HG03064 (cell line): ENCODE results near the gene BMERB1.
"Not testable (repeated sequence)": the region's sequence is repeated elsewhere in the genome, so short reads cannot be mapped to it uniquely, and the experiment has no call there.

ENCODE experiments used
- ATAC-seq: cut with Tn5 transposase; IDR thresholded peaks from one replicate; pipeline ENCODE4 v1.9.1; 2021; ENCODE audit warnings: low read depth; ENCODE audit not compliant: unreplicated experiment

The BMERB1 gene

GRCh38 chr16:15606518-15607220, 172.3 kb downstream of the BMERB1 start:
- no peak for ATAC-seq

GRCh38 chr16:15607221-15607699, 172.9 kb downstream of the BMERB1 start:
- not testable (repeated sequence) for ATAC-seq

- no peak for ATAC-seq
Observed at GRCh38 chr16:15607700-15608396, 173.5 kb downstream of the BMERB1 start.

GRCh38 chr16:15608398-15609285, 174.3 kb downstream of the BMERB1 start:
- no peak for ATAC-seq

DNA sequence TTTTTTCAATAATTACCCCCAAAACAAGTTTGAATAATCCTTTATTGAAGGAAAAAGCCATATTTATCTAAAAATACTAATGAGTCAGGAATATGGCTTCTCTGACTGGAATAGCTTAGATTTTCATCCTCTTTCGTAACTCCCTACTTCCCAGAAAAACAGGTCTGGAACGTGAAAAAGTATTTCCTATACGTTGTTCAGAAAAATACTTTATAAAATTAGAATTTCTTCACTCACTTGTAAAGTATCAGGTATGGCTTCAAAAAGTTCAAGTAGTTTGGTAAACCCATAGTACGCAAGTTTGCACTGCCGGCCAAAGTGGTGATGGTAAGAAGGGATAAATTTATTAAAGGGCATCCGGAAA, 174.9 kb downstream of the BMERB1 start:
- ATAC-seq: no peak

DNA sequence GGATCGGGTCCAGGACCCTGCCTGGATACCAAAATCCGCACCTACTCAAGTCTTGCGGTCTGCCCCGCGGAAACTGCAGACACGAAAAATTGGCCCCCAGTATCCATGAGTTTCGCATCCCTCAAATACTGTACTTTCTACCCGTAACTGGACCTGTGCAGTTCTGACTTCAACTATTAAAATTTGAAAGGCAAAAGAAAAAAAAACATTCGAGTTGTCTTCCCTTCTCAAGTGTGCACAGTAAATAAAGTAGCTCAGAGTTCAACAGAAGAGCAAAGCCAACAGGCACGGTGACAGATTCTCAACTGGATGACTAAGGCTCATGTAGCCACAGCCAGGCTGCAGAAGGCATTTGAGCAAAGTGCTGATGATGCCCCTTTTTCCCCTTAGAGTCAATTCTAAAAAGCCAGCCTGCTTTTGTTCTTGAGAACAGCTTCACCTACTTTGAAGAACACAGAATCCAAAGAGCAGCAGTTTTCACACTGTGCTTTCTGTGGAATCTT, 176.0 kb downstream of the BMERB1 start:
- no peak for ATAC-seq

DNA sequence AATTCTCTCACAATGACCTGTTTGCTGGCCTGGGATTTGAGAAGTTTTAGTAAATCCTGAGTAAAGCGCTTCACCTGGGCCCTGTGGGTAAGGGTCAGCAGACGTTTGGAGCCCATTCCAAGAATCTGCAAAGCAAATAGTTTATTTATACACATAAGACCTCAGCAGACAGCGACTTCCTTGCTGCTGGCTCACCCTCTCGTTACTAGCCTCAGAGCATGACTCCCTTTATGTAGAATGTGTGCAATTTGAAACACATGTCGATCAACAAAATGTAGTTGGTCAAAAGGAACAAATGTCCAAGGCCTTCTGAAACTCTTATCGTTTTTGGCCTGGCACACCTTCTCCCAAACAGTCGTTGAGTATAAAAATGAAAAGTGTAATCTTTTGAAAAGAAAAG, 177.2 kb downstream of the BMERB1 start:
- ATAC-seq: no peak

DNA sequence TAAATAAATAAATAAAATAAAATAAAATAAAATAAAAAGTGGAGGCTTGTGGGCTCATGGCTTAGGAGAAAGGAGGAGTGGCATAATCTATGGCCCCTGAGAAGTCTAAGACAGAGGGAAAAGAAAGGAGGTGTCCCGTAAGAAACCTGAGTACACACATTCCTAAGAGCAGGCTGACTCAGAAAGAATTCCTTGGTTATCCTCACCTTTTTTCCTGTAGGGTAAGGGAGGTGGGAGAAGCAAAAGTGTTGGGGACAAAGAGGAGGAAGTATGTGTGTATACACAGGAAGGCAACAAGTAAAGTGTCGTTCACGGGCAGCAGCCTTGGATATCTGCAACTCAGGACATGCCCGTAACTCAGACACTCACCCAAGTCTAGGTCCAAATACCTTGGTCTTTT, 179.3 kb downstream of the BMERB1 start:
- ATAC-seq: no peak

- ATAC-seq: no peak
Observed at GRCh38 chr16:15616012-15616411, 181.6 kb downstream of the BMERB1 start.

GRCh38 chr16:15616475-15617165, 182.2 kb downstream of the BMERB1 start:
- no peak for ATAC-seq

- no peak for ATAC-seq
Observed at GRCh38 chr16:15617901-15618300, 183.5 kb downstream of the BMERB1 start.

DNA sequence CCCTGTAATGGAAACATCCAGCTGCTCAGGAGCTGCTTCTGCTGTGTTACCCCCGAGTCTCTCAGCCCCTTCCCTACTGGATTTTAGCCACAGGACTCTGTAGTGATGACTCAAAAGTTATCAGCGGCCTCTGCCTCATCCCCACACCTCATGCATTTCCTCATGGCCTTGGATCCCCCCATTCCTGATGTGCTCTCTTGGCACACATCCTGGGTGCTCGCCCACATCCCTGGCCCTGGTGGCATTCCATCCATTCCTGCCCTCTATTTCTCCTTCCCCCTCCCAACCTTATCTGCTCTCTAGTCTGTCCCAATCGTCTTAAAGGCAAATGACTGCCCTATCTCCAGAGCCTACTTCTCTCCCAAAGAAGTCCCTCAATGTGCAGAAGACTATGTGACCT, 184.0 kb downstream of the BMERB1 start:
- no peak for ATAC-seq

DNA sequence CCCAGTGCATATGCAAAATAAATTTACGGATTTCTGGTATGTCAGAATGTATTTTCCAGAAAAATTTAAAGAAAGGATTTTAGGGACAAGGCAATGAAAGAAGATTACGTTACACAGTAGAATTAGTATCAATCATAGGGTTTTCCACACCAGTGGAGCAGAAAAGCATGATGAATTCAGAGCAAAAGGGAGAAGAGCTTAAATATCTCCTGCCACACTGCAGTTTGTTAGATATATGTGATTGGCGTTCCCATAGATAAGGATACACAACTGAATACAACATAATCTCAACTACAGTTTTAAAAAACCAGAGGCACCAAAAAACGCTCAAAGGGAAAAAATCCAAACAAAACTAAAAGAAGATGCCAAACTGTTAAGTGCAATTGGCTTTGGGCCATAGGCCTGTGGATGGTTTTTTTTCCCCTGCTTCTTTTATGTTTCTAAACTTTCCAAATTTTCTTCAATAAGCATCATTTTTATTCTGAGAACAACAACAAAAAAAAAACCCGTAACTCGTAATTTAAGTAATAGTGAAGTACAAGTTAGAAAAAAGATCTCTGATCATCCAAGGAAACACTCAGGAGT, 186.3 kb downstream of the BMERB1 start:
- ATAC-seq: no peak

GRCh38 chr16:15621456-15621855, 187.1 kb downstream of the BMERB1 start:
- no peak for ATAC-seq

GRCh38 chr16:15621889-15622288, 187.5 kb downstream of the BMERB1 start:
- no peak for ATAC-seq

- ATAC-seq: no peak
Observed at GRCh38 chr16:15631730-15632409, 197.5 kb downstream of the BMERB1 start.

GRCh38 chr16:15635926-15636325, 201.5 kb downstream of the BMERB1 start:
- ATAC-seq: no peak

DNA sequence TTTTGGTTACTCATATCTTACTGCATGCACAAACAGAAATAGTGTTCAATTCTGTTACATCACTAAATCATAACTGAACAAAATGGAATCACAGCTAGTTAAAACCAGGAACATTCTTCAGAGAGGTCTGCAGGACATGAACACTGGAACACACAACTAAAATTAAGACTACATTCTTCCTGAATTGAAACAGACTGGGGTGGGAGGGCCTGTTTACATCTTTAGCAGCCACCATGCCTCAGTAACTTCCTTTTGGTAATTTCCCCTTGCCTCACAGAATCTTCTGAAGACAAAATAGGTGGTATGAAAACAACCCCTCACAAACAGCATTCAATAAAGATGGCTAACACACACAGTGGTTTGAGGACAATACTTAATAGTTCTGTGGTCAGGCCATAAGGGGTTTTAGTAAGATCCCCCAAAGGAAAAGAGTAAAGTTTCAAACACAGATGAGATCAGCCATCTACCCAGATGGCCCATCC, 202.0 kb downstream of the BMERB1 start:
- ATAC-seq: no peak
